Choroid plexus epithelial cell (primary cell): ENCODE measurements around the gene KCTD14.
"Not testable (repeated sequence)": the region's sequence is repeated elsewhere in the genome, so short reads cannot be mapped to it uniquely, and the experiment has no call there.

ENCODE experiments used
- DNase-seq: peaks from one replicate; pipeline ENCODE4 v3.0.0-alpha.2; 2010; ENCODE audit warnings: low read depth
- H3K4me3 ChIP-seq: 2 replicates; pipeline ENCODE4 v1.5.1; 2011; ENCODE audit warnings: low read depth, mild to moderate bottlenecking, control low read depth, low read length, moderate library complexity
- CTCF ChIP-seq: conservative IDR thresholded peaks from 2 replicates; pipeline ENCODE4 v1.5.1; 2011; ENCODE audit warnings: low read depth, mild to moderate bottlenecking, control low read depth, inconsistent platforms, low read length, moderate library complexity

The KCTD14 gene

GRCh38 chr11:77990981-77991380 lies 32.1 kb downstream of the KCTD14 start:
- no peak for TF ChIP-seq CTCF
- DNase-seq: no peak
- H3K4me3 ChIP-seq: no peak overlapping the region

- DNase-seq, H3K4me3 ChIP-seq: not testable (repeated sequence)
Measured at GRCh38 chr11:77986456-77986855, 36.6 kb downstream of the KCTD14 start.

GRCh38 chr11:77981346-77981947 lies 41.6 kb downstream of the KCTD14 start:
- no peak for DNase-seq
- no peak for TF ChIP-seq CTCF
- H3K4me3 ChIP-seq: no peak overlapping the region

- DNase-seq: no peak
- no peak for TF ChIP-seq CTCF
- H3K4me3 ChIP-seq: no peak overlapping the region
Measured at GRCh38 chr11:77968337-77968736, 54.7 kb downstream of the KCTD14 start.

- DNase-seq: no peak
- no peak for TF ChIP-seq CTCF
- H3K4me3 ChIP-seq: no peak overlapping the region
Measured at GRCh38 chr11:77967753-77968152, 55.3 kb downstream of the KCTD14 start.

- H3K4me3 ChIP-seq: no peak overlapping the region
Measured at GRCh38 chr11:77967121-77967520, 56.0 kb downstream of the KCTD14 start.

GRCh38 chr11:77966338-77966737 lies 56.7 kb downstream of the KCTD14 start:
- DNase-seq: no peak
- no peak for TF ChIP-seq CTCF
- no peak overlapping the region for H3K4me3 ChIP-seq

More at GRCh38 chr11:77967121-77967520, 56.0 kb downstream of the KCTD14 start:
- TF ChIP-seq CTCF: no peak
- DNase-seq: no peak
